NOMO-1 (cell line): Measurements from ENCODE around the gene JAG2.

Experiments
- DNase-seq, 2 experiments: peaks; one replicate each; lab custom pipeline; 2025; ENCODE audit not compliant: unreplicated experiment in 2 of 2; lab: John Stamatoyannopoulos, UW

Gene JAG2

GRCh38 chr14:105204206-105204930 is 35.8 kb upstream of the JAG2 start:
- DNase-seq, result no peak

DNA sequence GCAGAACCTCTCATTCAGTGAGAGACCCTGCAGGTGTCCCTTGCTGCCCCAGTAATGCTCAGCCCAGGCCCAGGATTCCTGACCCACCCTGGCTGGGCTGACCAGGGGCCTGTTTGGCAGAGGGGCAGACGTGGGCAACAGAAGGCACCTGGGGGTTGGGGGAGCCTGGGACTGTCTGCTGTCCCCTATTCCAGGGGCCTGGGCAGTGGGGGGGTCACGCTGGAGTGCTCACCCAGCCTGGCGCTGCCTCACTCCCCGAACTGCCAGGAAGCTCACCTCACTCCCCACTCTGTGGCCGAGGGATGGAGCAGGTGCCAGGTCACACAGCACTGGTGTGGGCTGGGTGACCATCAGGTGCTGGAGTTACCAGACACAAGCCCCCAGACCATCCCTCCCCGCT is 35.1 kb upstream of the JAG2 start:
- no peak for DNase-seq

DNA sequence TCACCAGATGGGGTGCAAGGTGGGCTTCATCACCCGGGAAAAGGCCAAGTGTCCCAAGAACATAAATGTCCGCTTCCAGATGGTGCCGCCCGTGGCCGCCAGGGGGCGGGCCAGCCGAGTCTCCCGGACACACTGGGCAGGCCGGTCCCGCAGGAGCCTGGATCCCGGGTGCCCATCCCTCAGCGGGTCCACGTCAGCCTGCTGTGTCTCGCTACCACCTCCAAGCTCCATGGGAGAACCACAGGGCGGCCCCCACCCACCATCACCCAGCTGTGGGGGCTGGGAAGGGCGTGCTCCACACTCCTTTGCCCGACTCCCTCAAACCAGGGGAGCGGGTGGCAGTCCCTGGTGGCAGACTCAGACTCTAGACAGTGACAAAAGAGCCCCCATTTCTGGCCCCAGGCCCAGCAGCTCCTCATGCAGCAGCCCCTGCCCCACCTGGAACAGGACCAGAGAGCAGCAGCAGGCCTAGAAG is 34.5 kb upstream of the JAG2 start:
- peak; percentile 17 to 21 for DNase-seq

DNA sequence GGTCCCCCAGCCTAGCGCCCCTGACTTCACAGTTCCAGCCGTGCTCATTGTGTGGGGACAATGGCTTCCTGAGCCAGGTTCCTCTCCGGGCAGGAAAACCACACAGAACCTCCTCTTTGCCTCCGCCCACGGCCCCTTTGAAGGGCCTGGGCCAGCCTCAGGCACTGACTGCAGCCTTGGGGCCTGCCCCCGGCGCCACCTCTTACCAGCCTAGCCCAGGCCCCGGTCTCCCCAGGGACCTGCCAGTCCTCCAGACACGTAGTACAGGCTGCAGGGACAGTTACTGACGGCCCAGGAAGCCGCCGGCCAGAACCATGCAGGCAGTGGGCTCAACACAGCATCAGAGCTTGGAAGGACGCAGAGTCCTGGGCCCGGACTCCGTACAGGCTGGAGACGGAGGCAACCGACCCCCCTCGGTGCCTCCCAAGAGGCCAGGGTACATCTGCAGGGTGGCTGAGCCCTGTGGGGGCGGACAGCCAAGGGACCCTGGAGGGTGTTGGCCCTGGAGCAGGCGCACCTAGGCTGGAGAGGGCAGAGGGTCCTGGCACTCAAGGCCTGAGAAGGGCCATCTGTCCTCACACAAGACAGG is 33.4 kb upstream of the JAG2 start:
- peak; percentile 63 to 73 for DNase-seq

DNA sequence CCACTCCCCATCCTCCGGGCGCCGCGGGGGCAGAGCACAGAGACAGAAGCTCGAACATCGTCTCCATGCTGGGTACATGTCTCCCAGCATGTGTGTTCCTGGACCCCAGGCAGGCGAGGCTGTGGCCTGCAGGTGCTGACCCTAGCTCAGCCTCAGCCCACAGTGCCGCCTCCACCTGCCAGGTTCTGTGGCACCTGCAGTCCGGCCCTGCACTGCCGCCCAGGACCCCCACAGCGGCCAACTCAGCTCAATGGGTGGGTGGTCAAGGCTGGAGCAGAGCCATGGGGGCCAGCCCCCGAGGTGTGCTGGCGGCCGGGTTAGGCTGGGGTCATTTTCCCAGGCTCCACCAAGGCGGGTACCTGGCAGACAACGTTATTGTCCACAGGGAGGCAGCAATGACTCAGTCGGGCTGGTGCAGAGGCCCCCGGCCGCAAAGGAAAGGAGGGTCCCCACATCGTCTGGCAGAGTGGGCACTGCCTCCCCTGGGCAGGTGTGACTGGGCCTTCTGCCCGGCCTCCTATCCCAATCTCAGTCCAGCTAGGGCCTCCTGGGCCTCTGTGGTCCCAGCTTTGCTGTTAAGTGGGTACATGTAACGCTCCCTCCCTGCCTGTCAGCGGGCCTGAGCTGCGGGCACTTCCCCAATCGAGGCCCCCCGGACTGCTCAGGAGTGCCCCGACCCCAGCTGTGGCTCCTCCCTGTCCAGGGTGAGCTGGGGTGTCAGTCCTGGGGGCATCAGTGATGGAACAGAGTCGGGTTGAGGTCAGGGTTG is 32.8 kb upstream of the JAG2 start:
- peak; percentile 54 to 73 for DNase-seq

DNA sequence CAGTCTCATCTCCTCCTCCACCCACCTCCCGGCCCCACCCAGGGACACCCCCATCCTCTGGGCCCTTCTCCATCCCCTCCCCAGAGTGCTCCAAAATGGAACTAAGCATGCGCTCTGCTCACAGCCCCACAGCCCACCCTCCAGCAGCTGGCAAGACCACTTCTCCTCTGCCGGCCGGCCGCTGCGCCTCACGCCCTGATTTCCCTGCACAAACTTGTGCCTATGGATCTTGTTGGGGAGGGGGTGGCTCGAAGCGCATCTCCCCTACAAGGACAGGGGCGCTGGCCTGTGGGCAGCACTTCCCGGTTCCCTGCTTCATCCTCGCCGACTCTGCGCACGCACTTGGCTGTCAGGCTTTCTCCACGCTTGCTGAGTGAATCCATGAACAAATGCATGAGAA is 32.1 kb upstream of the JAG2 start:
- no peak for DNase-seq

DNA sequence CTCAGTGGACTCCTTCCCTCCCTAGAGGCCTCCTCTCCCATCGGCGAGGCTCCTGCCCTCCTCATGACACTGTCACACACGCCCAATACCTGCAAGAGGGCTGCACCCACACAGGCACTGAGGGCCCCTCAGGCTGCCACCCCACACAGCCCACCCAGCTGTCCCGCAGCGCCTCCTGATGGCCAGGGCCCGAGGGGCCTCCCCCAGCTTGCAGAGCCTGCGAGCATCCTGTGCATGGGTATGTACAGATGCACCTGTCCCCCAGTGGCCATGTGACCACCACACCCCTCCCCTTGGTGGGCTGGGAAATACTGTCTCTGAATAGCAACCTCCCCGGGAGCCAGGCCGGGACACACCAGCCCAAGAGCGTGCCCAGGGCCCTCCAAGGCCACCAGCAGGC is 31.5 kb upstream of the JAG2 start:
- DNase-seq, result no peak

- DNase-seq, result no peak
These were observed 30.5 kb upstream of the JAG2 start for GRCh38 chr14:105199093-105199492.

- DNase-seq, result no peak
These were observed 30.0 kb upstream of the JAG2 start for GRCh38 chr14:105198588-105198987.

GRCh38 chr14:105197211-105197641 is 28.6 kb upstream of the JAG2 start:
- DNase-seq, result peak in 1 of 2 experiments; percentile 14

GRCh38 chr14:105196265-105196960 is 27.8 kb upstream of the JAG2 start:
- DNase-seq, result no peak

DNA sequence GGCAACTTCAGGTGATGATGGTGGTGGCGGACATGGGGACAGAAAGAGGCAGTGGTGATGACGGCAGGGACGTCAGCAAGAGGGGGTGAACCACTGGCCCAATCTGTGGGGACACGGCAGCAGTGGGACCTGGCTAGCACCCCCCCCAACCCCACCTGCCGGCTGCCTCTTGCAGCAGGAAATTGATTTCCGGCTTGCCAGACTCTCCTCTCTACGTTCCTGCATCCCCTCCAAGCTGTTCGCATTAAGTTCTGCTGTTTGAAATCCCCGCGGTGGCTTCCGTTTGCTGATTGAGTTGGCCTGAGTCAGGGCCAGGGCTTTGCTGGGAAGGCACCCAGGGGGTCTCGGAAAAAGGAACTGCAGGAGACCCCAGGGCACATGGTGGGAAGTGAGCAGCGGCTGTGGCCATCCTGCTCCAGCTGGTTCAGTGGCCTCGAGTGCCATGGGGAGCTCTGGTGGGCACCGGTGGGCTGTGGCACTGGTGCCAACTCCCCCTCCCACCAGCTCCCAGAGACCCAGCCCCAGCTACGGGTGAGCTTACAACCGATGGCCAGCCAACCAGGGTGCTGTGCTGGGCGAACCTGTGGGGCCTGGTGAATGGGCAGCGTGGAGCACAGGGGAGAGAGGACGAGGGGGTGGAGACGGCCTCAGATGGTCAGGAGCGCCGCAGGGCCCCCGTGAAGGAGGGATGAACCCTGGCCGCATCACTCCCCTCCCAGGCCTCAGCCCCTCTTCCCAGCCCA is 27.1 kb upstream of the JAG2 start:
- DNase-seq, result no peak

DNA sequence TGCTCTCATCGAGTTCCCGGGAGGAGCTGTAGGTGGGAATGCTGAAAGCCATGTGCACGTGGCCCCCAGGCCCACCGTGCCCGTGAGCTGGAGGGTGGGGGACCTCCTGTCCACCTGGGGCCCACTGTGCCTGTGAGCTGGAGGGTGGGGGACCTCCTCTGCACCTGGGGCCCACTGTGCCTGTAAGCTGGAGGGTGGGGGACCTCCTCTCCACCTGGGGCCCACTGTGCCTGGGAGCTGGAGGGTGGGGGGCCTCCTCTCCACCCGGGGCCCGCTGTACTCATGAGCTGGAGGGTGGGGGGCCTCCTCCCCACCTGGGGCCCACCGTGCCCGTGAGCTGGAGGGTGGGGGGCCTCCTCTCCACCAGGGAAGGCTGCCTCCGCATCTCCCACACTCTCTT is 26.5 kb upstream of the JAG2 start:
- DNase-seq, result no peak

DNA sequence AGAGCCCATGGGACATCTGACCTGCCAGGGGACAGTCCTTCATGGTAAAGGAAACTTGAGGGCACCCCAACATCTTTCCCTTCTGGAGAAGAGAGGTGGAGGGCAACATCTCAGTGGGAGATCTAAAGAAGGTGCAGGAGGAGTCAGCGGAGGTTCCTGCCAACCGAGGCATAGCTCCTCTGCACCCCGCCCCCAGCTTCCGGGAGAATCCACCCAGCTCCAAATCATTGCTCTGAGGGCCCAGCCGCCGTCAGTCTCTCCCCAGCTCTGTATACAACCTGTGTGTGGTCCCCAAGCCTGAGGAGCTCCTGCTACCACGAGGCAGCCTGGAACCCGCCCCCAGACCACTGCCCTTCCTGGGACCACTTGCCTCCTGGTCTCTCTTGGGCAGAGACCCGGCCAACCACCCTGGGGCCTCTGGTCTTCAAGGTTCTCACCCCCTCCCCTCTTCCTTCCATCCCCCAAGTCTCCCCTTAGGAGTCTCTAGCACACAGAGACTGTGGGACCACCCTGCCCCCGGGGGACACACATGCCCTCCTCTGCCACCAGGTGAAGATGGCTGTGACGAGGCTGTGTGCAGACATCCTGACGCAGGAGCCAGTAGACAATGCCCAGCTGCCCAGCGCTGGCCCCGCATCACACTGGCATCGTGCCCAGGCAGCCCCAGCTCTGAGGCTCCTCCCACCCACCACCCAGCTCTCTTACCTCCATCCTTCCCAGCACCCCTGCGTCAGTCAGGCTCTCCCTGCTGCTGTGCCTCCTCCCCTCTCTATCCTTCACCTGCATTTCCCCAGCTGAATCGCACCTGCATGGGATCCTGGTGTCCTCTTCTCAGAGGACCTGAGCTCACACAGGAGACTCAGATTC is 25.6 kb upstream of the JAG2 start:
- no peak for DNase-seq

GRCh38 chr14:105192866-105193731 is 24.5 kb upstream of the JAG2 start:
- peak; percentile 20 to 26 for DNase-seq

DNA sequence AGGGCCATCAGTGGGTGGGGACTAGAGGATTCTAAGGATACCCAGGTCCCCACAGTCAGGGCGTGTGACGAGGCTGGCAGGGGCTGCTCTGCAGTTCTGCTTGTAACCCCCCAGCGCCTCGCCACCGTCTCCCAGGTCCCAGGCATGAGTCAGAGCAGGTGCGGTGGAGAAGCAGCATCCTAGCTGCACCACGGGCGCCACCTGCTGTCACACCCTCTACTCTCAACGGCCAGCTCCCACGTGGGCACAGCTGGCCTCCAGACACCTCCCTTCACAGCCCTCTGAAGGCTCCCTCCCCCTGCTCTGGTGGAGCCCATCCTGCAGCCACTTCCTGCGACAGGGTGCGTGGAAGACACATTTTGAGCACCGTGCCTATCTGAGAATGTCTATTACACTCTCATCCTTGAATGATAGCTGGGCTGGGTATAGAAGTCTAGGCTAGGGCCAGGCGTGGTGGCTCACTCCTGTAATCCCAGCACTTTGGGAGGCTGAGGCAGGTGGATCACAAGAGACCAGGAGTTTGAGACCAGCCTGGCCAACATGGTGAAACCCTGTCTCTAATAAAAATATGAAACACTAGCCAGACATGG is 19.5 kb upstream of the JAG2 start:
- no peak for DNase-seq

DNA sequence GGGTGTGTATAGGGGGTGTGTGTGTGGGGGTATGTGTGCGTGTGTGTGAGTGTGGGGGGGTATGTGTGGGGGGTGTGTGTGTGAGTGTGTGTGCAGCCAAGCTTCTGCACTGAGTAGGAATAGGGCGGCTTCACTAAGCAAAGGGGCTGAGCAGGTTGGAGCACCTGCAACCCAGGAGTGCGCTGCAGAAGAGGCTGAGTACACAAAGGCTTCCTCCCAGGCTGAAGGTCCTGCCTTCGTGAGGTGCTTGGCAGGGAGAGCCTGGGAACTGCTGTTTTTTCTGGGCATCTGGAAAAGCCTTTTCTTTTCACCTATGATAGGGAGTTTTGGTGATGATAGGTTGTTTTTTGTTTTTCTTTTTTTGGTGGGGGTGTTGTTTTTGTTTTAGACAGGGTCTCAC is 18.5 kb upstream of the JAG2 start:
- DNase-seq, result no peak

GRCh38 chr14:105185973-105186372 is 17.4 kb upstream of the JAG2 start:
- no peak for DNase-seq
